Measurements from ENCODE around the gene HTR1D.
"Not testable (repeated sequence)": the region's sequence is repeated elsewhere in the genome, so short reads cannot be mapped to it uniquely, and the experiment has no call there.

The HTR1D gene

DNA sequence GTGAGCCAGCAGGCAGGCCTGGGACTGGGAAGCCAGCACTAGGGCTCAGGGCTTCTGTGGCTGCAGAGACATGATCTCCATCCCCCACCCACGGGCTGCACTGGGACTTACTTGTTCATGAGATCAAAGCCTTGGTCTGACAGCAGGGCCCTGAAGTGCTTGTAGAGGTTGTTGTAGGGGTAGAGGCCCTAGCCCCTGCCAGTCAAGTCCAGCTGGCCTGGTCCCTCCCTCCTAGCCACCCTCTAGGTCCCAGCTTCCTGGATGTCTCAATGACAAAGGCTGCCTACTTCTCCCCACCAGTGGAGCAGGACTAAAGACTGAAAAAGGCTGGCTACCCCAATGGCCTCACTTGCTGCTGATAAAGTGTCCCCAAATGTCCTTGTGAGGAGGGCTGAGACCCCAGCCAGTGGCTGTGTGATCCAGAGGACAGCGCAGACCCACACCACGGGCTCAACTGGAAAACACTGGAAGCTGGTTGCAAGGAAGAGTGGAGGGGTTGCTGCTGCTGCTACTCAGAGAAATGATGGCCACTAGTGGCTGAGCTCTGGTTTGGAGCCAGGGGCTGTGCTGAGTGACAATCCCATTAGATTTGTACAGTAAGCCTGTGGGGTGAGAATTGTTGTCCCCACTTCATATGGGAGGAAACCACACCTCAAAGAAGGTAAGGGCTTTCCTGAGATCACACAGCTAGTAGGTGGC lies 1.4 kb downstream of the HTR1D start:
- DNase-seq: no peak

DNA sequence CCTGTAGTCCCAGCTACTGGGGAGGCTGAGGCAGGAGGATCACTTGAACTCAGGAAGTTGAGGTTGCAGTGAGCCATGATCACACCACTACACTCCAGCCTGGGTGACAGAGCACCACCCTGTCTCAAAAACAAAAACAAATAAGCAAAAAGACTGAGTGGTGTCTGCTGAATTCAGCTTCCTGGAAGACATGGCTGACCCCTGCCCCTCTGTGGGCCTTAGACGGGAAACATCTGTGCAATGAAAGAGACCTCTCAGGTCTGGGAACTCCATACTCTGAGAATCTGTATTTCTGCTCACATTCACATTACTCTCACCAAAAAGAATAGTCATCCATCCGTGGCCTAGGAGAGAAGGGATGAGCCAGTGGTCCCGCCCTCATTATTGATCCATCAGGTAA lies 2.0 kb downstream of the HTR1D start:
- no peak for DNase-seq

DNA sequence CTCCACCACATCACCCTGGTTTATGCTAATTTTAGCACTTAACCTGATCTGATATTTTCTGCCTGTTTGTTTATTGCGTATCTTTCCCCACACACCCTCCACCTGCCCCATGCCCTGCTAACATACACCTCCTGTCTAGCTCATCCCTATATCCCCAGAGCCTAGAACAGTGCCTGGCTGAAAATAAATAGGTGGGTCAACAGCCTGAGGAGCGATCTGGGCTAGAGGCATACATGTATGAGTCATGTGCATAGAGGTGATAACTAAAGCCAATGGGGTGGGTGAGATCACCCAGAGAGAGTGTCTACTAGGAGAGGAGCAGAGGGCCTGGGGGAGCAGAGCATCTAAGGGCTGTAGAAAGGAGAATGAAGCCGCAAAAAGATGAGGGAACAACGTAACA lies 2.7 kb downstream of the HTR1D start:
- no peak for DNase-seq

DNA sequence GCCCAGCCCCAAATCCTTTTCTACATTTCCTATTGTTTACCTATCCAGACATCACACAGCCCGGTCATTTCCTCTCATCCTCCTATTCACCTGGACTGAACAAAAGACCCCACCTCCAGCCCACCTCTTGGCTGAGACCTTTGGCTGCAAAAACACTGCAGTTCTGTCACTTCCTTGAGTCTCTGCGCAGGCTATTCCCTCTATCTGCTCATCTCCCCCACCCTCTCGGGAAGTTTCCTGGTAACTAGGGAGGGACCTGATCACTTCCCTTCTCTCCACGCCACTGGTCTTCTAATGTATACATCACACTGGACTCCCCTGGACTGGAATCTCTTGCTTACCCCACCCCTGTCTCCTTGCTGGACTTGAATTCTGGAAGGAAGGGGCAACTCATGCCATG lies 5.3 kb downstream of the HTR1D start:
- no peak for DNase-seq

DNA sequence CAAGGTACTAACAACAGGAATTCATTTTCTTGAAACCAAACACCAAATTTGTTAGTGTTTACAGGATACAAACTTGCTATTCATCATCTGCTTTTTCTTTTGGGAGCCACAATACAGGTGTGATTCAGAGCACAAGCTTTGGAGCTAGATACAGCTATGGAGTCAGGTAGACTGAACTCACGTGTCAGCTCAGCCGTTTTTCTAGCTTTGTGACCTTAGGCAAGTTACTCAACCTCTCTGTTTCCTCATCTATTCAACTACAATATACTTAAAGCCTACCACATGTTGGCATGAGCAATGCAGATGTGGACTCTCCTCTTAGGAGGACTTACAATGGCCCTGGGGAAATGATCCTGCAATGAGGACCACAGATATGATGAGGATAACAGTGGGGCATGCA lies 6.3 kb downstream of the HTR1D start:
- DNase-seq: no peak

DNA sequence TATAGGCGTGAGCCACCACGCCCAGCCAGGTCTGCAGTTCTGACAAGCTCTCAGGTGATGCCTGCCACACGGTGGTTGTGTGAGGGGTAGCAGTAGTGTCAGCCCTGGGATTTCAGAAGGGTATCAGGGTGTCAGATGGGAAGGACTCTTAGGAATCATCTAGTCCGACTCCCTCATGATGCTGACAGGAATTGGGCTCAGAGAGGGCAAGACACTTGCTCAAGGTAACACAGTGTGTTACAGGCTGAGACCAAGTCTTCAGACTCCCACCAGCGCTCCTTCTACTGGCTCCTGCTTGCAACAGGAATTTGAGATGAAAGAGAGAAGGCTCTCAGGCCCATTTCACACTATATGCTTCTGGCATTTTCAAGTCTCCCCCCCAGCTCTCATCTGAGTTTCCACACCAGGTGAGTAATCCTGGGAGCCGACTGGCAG lies 6.9 kb downstream of the HTR1D start:
- DNase-seq: no peak

DNA sequence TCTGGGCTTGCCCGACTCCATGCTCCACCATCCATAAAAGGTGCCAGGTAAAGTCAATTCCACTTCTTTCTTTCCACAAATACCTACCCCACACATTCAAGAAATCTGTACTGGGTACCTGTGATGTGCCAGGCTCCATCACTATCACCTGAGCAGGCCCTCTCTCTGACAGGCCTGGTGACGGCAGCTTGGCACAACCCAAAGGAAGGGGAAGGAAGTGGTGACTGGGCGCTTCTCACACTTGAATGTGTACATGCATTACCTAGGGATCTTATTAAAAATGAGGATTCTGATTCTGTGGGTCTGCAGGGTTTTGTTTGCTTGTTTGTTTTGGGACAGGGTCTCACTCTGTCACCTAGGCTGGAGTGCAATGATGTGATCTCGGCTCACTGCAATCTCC lies 7.5 kb downstream of the HTR1D start:
- DNase-seq: no peak

DNA sequence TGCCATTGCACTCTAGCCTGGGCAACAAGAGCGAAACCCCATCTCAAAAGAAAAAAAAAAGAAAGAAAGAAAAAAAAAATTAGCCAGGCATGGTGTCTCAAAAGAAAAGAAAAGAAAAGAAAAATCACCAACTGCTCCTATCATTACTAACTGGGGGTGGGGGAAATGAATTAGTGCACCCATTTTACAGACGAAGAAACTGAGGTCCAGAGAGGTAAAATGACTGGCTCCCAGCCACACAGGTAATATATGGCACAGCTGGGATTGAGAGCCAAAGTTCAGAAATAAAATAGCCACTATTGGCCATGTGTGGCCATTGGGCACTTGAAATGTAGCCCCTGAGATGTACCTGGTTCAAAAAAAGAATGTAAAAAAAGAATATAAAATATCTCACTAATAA lies 8.8 kb downstream of the HTR1D start:
- DNase-seq: no peak

DNA sequence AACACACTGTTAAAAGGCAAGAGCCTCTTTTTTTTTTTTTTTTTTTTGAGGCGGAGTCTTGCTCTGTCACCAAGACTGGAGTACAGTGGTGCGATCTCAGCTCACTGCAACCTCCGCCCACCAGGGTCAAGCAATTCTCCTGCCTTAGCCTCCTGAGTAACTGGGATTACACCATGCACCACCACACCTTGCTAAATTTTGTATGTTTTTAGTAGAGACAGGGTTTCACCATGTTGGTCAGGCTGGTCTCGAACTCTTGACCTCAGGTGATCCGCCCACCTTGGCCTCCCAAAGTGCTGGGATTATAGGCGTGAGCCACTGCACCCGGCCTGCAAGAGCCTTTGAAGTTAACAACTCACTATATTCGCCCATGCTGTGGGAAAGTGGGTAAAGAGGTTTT lies 9.6 kb downstream of the HTR1D start:
- DNase-seq: not testable (repeated sequence)

DNA sequence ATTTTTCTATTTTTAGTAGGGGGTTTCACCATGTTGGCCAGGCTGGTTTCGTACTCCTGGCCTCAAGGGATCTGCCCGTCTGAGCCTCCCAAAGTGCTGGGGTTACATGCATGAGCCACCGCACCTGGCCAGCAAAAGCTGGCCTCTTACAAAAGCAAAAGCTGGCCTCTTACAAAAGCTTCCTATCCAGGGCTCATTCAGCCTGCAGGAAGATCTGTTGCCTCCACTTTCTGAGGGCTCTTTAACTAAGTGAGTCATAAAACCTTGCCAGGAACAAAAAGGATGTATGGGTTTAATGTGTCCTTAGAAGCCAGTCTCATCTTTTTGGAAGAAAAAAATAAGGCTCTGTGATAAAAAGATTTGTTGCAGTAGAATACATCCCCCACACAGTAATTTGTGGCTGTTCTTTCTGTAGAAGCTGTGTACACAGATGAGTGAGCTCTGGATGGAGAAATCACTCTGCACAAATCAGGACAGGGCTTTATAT lies 15.0 kb downstream of the HTR1D start:
- no peak for DNase-seq

DNA sequence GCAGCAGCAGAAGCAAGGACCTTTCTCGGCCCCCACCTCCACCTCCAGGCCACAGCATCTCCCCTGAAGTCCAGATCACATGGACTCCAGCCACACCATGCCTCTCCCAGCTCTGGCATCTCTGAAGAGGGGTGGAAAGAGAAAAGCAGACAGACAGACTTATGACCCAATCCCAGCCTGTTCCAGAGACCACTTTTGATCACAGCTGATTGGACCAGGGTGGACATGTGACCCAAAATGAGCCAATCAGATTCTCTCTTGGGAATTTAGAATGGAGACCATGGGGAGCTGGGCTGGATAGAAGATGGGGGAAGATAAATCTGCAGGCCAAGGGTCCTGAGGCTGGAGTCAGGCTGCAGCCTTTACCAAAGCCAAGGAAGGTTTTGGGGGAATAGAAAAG lies 16.4 kb downstream of the HTR1D start:
- no peak for DNase-seq

DNA sequence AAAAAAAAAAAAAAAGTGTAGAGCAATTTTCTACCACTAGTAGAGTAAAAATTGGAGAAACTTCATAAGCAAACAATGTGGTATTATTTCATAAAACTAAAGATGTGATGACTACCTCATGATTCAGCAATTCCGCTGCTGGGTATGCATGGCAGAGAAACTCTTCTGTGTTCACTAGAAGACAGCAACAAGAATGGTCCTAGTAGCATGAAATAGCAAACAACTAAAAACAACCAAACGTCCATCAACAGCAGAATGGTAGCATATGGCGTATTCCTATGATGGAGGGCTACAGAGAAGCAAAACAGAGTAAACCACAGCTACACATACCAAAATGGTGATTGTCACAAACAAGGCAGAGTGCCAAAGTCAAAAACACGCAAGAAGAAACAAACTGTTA lies 18.9 kb downstream of the HTR1D start:
- DNase-seq: no peak

DNA sequence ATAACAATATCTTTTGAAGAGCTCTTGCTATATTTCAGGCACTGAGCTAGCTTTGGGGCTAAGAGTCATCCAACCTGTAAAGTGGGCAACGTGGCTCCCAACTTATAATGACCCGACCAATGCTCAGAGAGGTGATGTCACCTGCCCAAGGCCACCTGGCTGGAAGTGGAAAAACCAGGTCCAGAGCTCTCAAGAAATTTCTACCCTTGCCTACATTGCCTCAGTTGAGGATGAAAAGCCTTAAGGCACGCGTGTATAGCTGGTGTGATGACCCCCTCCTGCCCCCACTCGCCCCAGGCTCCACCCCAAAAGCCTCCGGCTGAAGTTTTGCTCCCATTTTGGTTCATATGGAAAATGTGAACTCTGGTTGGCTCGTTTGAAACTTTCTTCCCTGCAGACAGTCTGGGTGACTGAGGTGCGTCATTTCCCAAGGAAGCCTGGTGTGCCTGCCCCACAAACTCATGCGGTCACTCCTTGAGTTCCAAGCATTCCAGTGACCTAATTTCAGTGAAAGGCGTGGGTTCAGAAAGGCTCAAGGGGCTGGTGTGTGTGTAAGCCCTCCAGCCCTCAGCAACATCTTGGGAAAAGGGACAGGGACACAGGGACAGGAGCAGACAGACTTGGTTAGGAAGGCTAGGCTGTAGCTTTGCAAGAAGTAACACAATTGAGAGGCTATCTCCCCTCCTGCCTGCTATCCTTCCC lies 20.5 kb downstream of the HTR1D start:
- DNase-seq: no peak

DNA sequence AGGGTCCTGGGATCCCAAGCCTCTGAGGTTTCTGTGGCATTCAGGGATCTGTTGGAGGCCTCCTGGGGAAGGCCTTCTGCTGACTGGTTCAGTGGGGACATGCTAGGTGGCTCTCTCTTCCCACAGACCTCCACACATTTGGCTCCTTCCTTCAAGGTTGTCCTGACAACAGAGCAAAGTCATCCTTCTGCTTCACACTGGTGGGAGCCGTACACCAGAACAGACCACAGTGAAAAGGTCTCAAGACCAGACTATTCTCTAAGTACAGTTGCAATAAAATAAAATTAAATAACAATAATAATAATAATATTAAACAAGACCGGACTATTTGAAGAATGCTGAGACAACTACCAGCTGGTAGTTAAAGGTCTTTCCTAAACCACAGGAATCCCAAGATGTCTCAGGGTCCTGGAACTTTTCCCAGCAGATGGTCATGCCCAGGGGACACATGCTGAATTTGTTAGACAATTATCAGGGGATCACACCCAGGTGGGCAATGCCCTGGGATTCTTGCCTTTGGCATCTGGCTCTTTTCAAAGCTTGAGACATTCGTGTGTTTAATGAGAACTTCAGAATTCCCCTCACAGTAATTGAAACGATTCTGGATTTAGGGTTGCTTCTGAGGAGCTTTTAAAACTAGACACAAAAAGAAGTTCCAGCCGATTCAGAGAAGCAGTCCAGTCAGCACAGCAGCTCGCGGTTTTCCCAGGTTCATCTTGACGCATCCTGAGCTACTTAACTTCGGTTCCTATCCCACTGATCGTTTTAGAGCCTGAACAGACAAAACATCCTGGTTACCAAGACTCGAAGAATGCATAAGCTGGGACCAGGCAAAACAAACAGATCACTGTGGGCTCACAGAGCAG lies 22.9 kb downstream of the HTR1D start:
- DNase-seq: no peak

DNA sequence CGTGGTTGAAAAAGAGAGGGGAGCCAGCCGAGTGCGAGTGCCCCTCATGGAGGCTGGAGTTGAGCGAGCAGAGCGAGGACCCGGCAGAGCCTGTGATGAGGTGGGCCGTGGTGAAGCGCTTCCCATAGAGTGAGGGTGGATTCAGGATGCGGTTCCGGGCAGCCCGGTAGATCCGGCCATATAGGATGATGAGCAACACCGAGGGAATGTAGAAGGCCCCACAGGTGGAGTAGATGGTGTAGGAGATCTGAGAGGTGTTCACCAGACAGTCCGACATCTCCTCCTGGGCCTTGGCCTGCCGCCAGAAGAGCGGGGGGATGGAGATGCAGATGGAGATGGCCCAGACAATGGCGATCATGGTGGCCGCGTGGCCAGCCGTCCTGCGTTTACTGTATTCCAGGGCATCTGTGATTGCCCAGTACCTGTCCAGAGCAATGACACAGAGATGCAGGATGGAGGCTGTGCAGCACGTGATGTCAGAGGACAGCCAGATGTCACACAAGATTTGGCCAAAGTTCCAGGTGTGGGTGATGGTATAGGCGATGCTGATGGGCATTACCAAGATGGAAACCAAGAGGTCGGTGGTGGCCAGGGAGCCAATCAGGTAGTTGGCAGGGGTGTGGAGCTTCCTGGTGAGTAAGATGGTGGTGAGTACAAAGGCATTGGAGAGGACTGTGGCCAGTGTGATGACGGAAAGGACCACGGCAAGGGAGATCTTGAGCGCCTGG lies 23.7 kb downstream of the HTR1D start:
- DNase-seq: no peak

DNA sequence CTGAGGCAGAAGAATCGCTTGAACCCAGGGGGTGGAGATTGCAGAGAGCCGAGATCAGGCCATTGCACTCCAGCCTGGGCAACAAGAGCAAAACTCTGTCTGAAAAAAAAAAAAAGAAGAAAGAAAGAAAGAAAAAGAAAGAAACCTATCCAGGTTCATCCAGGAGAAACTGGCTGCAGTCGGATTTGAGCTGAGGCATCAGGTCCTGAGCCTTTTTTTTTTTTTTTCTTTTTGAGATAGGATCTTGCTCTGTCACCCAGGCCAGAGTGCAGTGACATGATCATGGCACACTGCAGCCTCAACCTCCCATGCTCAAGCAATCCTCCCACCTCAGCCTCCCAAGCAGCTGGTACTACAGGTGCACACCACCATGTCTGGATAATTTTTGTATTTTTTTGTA lies 26.1 kb downstream of the HTR1D start:
- no peak for DNase-seq

DNA sequence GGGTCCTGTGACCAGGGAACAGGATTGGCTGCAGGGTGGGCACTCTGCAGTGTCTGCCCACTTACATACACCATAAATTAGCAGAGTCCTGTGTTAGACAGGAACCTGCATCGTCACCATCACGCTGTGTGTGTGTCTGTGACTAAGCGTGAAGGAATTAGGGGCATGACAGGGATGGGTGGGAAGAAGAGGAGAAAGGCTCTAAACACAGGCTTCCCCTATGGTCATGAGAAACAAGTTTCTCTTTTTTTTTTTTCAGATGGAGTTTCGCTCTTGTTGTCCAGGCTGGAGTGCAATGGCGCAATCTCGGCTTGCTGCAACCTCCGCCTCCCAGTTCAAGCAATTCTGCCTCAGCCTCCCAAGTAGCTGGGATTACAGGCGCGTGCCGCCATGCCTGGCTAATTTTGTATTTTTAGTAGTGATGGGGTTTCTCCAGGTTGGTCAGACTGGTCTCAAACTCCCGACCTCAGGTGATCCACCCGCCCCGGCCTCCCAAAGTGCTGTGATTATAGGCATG lies 28.3 kb downstream of the HTR1D start:
- not testable (repeated sequence) for DNase-seq

DNA sequence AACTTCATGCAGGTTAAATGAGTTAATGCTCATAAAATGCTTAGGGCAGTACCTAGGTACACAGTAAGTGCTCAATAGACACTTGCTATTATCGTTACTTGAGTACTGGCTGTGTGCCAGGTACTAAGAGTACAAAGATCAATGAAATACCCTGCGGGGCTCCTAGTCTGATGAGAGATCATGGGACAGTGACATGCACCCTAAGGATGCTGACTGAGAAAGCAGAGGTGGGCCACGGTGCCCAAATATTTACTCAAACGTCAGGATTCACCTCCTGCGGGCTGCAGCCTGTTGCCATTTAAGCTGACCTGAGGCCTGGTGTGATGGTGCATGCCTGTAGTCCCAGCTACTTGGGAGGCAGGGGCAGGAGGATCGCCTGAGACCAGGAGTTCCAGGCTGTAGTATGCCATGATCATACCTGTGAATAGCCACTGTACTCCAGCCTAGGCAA lies 28.8 kb downstream of the HTR1D start:
- DNase-seq: no peak

DNA sequence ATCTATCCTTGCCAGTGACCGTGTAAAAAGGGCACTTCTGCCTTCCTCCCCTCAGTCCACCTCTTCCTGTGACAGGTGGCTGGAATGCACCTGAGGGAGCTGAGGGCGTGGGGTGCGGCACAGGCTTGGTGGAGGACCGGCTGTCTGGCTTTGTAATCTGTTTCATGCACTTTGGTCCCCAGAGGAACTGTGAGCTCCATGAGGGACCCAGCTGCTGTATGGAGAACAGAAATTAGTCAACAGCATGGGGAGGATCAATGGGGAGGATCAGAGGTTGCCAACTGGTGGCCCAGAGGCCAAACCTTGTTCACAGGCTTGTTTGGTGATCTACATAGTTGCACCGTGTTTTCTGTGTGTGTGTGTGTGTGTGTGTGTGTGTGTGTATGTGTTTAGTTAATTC lies 29.7 kb downstream of the HTR1D start:
- no peak for DNase-seq

DNA sequence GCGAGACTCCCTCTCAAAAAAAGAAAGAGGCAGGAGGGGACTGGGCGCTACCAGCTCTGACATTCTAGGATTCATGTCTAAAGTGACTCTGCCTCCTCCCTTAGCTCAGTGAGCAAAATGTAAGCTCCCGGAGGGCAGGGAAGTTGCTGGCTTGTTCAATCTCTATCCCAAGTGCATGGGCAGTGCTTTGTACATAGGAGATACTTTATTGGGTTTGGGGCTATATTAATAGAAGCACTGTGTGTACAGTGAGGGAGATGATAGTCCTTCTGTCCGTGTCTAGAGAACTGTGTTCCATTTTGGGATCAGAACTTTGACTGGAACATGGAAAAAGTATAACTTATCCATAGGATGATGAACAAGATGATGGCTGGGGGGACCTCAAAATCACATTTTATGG lies 31.9 kb downstream of the HTR1D start:
- DNase-seq: no peak

DNA sequence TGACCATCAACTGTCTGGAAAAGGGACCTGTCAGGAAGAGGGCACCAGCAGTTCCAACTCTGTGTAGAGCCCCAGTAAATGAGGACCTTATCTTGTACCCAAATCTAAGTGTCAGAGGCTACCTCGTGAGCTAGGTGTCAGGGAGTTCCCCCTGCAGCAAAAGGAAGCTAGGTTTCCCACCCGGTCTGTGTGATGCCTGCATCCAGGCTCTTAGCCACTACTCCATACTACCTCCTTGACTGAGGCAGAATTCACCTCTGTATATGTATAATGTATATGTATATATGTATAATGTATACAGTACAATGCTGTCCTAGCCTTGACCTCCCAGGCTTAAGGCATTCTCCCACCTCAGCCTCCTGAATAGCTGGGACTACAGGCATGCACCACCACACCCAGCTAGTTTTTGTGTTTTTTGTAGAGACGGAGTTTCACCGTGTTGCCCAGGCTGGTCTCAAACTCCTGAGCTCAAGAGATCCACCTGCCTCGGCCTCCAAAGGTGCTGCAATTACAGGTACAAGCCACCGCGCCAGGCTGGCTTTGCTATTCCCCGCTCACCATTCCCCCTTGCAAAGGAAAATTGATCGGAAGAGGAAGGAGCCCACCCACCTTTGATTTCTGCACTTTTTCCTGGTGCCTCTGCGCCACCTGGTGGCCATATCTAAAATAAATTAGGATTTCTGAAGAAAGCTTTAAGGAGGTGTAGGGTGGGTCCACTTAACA lies 32.9 kb downstream of the HTR1D start:
- DNase-seq: peak; percentile 61

DNA sequence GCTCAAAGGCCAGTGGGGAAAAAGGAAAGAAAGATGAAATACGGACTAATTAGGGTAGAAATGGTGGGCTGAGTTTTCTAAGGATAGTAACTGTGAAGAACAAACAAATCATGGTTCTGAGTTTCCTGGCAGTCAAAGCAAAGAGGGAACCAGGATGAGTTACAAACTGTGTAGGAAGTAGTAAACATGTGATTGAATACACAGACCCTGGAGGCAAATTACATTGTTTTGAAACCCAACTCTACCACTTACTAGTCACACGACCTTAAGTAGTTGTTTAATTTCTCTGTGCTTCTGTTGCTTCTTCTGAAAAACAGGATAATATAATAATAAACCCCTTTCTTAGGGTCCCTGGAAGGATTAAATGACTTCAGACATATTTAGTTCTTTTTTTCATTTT lies 37.4 kb downstream of the HTR1D start:
- no peak for DNase-seq

Measured in CD4-positive, alpha-beta T cell treated with Interleukin-17A for 4 hours (primary cell).